ENCODE measurements around the gene LRRC25.

The LRRC25 gene

DNA sequence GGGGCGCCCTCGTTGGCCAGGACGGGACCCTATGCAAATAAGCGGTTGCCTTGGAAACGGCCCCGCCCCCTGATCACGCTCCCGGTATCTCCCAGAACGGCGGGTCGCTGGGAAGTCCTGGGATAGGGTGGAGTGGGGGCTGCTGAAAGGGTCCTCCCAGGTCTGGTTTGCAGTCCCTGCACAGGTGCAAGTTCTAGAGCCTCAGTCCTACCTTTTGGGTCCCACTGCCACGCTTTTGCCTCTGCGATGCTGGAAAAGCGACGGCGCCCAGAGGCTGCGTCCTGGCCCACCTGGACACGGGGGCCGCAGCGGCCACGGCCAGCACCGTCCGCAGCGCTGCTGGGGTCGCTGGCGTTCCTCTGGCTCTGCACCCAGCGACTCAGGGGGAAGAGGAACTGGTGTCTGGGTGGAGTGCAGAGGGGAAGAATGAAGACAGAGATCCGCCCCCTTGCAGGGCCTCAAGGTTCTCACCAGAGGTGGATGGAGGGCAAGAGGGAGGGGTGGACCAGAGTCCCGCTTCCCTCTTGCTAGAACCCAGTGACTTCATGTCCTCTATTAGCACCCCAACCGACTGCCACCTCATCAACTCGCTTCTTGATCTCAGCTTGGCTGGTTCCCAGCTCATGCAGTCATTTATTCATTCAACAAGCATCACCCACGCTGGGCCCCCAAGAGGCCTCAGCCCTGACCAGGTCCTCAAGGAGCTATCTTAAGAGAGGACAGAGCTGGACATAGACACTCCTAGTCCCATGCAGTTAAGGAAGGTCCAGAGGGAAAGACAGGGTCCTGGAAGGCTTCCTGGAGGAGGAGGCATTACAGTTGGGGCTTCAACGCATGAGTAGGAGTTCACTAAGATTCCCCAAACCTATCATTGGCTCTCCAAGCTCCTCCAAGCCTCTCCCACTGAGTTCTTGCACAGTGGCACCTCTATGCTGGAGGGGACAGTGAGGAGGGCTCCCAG, at the start of gene LRRC25:
Gene LRRC25 (minus strand): TSS at position 381 of the 961 bp plus-strand sequence. CDS start 659 bp downstream, outside the sequence.
- DNase-seq: peak; percentile 65

DNA sequence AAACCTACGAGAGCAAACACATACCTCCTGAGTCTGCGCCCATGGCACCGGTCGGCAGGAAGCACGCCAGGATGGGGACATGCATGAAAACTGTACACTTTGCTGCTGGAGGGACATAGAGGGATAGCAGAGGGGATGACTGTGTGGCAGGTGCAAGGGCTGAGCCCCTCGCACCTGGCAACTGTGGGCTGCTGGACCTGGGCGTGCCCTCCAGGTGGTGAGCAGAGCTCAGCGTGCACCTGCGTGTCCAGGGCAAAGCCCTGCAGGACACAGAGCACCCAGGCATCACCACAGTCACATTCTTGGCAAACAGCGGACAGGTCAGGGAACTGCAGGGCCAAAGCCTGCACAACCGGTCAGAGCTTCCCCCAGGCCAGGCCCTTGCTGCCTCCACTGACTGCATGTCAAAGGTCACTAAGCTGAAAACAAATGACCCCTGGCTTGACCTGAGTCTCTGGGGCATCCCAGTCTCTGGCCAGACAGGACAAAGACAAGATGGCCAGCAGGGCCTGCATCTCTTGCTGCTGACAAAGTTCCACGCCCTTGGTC, 49.5 kb upstream of the LRRC25 start:
- no peak for DNase-seq

DNA sequence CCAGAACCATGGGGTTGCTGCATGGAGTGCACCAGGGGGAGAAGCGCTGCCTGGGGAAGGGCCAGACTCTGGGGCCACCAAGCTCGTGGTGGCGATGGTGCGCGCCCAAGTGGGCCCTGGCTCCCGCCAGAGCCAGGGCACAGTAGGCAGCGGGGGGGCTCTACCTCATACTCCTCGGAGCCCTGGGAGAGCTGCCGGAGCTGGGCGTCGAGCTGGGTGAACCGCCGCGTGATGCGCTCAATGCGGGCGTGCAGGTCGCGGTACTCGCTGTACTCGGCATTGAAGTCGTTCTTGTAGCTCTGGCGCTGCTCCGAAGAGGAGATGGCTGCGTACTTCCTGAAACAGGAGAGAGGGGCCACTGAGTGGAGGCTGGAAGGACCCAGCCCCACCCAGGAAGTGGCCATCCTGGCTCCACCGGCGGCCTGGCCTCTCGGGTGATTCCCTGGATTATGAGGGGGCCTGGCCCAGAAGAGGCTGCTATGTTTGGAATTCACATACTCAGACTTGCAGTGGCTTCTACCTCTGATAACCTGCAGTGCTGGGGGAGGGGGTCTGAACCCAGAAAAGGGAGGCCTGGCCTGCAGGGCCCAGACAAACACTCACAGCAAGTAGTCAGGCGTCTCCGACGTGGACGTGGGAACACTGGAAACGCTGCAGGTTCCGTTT, 48.9 kb upstream of the LRRC25 start:
- DNase-seq: no peak

DNA sequence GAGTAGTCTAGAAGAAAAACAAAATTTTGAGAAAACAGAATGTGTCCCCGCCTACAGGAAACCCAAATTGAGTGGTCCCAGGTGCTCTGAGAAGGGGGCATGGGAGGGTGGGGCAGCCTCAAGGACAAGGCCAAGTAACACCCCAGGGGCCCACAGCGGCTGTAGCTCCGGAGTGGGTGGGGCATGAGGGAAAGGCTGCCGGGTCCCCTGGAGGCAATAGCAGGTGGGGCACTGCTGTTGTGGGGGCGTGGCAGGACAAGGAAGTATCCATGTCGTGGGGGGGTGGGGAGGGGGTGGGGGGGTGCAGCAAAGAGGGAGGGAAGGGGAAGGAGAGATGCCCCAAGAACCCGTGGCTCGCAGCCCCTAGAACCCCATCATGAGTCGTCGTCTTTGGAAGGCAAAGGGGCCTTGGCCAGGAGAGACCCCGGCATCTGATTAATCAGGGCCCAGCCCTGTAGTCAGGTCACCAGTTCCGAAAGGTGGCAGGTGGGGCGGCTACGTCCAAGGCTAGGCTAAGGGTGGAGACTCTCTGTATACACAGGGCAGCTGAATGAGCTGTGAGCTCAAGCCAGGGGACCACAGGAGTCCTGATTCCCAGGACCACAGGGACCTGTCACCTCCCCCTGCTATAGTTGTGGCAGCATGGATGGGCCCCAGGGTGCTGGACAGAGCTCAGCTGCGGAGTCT, 48.0 kb upstream of the LRRC25 start:
- no peak for DNase-seq

DNA sequence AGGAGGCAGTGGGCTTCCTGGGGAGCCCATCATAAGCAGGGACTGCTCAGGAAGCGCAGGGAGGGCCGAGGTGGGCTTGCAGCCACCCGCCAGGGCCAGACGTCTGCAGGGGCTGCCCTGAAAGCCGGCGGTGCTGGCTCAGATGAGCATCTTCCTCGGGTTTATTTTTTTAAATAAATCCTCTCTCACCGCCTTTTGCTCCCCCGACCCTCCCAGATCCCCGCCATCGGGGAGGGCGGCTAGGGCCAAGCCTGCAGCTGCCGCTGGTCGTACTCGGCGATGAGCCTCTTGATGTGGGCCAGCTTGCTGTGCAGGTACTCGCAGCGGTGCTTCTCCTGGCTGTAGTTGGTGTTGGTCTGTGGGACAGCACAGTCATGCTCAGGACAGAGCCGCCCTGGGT, 47.1 kb upstream of the LRRC25 start:
- DNase-seq: no peak

DNA sequence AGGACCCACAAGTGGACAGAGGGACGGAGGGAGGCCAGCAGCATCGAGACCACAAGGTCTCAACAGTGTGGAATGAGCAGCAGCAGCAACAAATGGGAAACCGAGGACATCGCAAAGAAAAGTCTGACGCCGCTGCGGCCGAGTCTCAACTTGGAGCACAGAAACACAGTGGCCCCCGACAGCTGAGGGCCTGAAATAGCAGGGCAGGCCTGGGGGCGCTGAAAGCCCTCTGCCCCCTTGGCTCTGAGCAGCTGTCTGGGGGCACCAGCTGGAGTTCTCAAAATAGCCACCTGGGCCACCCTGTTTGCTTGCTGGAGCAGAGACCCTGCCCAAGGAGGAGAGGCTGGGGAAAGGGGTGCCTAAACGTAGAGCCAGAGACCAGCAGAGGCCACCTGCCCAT, 46.4 kb upstream of the LRRC25 start:
- DNase-seq: no peak

DNA sequence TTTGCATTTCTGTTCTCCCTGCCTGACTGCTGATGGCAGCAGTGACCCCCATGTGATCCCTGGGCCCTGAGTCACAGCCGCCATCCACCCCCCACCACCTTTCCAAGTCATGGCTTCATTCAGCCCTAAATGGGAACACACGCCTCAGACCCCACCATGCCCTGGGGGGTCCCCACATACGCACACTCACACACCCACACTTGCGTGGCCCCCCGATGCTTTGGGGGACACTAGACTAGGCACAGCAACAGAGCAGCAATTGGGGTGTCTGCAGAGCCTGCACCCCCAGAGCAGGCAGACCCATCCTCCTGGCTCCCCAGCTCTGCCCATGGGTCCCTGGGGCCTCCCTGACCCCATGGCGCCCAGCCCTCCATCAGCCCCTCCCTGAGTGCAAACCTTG, 46.0 kb upstream of the LRRC25 start:
- no peak for DNase-seq

DNA sequence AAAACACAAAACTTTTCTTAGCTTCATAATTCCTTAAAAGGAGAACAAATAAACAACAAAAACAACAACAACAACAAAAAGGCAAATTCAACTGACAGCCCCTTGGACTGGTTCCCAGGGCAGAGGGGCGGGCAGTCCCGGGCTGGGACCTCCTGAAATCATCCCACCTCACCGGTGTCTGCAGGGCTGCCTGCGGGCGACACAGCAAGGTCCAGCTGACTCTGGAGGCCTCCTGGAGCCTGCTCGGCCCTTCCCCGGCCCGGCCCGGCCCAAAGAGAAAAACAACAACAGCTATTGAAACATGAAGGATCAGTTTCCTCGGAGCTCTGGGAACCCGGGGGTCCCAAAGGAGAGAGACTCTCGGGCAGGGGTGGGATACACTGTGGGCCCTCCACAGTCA, 45.5 kb upstream of the LRRC25 start:
- DNase-seq: no peak

DNA sequence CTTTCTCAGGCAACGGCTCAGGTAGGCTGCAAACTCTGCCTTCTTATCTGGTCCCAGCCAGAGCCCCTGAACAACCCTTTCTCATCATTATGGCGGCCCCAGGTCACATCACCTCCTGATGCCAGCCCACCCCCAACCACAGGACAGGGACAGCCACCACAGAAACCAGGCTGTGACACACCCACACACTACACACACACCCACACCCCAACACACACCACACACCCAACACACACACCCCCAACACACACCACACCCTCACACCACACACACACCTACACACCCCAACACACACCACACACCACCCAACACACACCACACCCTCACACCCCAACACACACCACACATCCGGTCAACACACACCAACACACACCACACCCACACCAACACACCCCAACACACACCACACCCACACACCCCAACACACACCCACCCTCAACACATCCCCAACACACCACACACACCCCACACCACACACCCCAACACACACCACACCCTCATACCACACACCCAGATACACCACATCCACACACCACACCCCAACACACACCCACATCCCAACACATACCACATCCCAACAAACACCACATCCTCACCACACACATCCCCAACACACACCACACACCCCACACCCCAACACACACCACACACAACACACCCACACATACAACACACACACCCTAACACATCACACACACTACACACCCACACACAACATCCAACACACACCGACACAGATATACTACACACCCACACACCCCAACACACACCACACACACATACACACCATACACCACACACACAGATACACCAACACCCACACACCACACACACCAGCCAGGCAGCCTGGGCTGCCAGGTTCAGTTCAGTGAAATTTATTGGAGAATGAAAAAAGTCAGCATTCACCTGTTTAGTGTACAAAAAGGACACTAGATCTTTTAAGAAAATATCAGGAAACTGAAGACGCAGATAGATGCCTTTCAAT, 44.7 kb upstream of the LRRC25 start:
- DNase-seq: no peak

DNA sequence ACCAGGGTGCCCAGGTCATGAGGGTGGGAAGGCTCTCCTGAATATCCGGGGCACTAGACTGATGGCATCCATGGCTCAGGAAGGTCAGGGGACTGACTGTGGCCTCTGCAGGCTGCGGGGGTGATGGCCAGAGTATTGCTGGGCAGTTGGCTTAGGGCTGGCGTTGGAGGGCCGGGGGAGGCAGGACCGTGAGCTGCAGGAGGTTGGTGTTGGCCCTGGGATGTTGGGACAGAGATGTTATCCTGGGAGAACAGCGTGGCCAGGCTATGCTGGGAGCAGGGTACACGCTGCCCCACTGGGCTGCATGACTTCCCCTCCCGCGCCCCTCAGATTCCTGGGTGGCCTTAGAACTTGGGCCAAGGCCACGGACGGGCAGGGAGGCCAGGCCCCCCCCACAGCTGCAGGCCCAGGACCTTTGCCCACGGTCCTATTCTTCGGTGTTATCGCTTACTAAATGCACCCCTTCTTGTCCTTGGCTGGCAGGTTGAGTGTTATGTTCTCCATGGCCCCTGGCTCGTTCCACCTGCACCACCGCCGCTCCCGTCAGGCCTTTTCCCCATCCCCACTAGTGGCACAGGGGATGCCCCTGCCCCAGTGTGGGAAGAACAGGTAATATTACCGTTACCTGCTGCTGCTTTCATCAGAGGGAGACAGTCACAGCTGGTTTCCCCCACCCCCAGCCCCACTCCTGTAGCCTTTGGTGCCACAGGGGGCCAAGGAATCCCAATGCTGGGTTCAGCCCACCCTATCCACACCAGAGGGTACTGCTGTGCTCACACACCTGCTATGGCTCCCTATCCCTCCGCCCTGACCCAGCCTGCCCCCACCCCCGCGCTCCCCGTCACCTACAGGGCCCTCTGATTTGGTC, 43.7 kb upstream of the LRRC25 start:
- DNase-seq: no peak

DNA sequence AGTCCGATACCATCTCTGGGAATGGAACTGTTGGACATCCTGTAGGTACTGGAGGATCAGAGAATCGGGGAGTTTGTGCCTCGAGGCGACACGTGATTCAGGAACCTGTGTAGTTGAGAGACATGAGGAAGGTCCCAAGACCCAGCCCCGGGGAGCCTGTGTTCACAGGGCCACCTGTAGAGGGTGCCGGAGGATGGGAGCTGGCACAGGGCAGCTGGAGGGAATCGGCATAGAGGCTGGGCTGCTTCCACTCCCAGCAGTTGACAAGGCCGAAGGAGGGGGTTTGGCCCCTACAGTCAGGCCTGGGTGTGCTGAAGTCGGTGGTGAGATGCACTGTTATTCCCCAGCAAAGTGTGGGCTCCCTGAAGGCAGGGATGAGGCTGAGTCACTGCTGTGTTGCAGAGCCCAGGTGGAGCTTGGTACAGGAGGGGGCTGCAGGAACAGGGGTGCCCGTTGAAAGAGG, 43.0 kb upstream of the LRRC25 start:
- DNase-seq: peak; percentile 76

DNA sequence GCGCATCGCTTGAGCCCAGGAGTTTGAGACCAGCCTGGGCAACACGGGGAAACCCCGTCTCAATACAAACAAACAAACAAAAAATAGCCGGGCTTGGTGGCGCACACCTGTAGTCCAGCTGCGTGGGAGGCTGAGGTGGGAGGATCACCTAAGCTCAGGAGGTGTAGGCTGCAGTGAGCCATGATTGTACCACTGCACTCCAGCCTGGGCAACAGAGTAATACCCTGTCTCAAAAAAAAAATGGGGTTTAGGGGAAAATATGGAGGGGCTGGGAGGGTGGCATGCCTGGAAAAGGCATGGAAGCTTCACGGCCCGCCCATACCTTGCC, 42.5 kb upstream of the LRRC25 start:
- no peak for DNase-seq

DNA sequence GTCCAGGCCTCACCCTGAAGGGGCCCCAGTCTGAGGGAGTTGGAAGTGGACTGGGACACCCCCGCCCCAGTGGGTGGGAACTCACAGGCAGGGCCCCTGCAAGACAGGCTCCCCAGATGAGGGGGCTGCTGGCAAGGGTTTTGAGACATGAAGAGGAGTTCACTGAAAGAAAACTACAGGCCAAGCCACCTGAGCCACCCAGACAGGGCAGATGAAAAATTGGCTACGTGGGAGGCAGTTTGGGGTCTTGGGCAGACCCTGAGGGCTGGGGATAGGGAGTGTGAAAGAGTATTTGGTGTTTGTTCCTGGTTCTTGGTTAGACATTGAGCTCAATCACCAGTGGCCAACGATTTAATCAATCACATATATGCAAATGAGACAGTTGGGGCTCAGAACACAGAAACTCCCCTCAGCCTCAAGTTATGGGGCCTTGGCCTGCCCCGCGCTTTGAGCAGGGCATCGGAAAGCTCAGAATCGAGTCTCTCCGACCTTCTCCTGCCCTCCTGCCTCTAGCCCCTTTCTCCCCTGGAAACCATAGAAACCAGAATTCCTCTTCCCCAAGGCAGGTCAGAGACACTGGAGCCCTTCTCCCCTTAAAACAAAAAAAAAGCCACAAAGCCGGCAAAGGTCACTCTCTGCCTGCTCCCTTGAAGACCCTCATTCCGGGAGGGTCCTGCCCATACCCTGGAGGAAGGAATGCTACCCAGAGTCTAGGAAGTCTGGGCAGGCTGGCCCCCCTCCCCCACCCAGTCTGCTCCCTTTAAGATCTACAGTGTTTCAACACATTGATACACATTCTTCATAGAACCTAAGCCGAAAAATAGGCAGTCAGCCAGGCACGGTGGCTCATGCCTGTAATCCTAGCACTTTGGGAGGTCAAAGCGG, 41.8 kb upstream of the LRRC25 start:
- DNase-seq: peak; percentile 65

DNA sequence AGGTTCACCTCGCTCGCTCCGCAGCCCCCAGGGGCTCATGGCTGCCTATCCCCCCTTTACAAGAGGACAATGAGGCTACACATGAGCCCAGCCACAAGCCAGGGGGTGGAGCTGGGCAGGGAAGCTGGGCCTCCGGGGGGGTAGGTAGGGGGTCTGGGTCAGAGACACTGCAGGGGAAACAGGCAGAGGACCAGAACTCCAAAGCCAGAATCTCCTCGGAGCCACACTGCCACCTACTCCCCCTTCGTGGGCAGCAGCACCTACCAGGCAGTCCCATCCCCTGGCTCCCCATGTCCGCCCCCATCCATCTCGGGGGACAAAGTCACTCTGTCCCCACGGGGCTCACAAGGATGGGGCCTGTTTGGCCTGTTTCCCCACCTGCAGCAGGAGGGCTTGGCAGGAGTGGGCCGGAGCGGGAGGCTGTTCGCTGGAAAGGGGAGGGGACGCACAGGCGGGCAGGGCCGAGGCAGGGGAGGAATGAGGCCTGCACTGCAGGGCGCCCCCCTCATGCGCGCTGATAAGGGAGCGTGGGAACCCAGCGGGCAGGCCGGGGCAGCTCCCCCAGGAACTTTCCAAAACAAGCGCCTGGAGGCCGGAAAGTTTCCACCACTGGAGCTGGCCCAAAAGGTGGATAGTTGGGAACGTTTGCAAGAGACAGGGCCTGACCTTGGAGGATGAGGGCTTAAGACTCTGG, 41.1 kb upstream of the LRRC25 start:
- peak; percentile 67 for DNase-seq

DNA sequence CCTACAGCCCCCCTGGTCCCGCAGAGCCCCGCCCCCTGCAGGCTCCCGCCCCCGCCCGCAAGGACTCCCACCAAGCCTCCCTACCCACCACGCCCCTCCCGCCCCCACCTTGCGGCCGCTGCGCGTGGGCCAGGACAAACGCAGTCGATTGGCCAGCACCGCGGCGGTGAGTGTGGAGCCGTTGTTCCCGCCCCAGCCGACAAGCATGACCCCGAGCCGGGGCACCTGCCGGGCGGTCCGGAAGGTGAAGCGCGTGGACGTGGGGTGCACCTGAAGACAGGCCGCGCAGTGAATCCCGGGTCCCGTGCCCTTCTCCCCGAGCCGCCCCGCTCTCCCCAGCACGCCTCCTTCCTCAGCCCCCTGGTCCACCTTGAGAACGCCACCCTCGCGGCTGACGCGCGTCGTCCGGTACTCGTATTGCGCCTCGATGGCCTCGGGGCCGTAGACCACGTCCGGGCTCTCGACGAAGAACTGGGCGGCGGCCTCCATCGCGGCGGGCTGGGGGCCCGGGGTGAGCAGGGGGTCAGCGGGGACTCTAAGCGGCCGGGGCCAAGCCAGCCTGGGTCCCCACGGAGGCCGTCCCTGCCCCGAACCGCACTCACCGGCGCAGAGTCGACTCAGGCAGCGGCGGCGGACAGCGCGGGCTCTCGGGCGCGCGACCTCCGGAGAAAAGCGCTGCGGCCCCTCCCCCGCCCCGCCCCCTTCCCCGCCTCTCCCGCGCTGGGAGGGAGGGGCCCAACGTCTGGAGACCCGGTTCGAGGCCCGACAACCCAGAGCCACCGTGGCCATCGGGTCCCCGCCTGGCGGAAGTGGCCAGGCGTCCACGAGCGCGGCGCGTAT, 40.3 kb upstream of the LRRC25 start, which contains the start of gene ISYNA1:
Gene ISYNA1 (minus strand): TSS at position 643 of the 840 bp plus-strand sequence. CDS start 154 bp downstream, at position 489.
- DNase-seq: peak; percentile 79

DNA sequence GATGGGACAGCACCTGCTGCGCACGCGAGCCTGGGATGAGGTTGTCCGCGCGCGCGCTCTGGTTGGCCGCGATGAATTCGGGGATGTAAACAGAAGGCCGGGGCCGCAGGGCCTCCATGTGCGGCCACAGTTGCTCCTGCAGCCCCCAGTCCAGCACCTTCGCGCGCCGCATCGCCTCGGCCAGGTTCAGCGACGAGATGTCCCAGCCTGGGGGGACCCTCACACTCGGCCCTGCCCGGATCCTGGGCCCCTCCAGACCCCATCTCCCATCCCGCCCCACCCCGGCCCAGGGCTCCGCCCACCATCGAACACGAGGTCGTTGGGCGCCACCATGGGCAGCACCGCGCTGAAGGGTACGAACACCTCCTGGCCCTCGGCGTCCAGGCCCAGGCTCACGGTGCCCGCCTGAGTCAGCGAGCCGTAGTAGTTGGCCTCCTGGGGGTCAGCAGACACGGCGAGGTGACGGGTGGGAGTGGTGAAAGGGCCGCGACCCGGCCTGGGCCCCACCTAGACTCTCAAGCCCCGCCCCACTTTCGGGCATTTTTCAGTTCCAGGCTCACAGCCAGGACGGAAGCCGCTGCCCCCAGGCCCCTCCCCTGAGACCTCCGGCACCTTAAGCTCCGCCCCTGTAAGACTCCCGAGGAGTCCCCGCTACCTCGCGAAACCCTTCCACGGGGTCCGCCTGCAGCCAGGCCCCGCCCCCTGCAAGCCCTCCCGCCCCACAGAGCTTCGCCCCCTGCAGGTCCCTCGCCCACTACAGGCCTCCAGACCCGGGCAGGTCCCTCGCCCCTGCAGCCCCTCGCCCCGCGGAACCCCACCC, 39.5 kb upstream of the LRRC25 start:
- DNase-seq: peak; percentile 90

Data from OCI-M1 (cell line).